Fibroblast of peridontal ligament (primary cell): ENCODE data around the gene SMOC1.

ENCODE experiments used
- DNase-seq: peaks from one replicate; pipeline ENCODE4 v3.0.0-alpha.2; 2010; ENCODE audit errors: extremely low read depth

Gene SMOC1

GRCh38 chr14:70033561-70033960 lies 154.3 kb downstream of the SMOC1 start:
- DNase-seq, result no peak

DNA sequence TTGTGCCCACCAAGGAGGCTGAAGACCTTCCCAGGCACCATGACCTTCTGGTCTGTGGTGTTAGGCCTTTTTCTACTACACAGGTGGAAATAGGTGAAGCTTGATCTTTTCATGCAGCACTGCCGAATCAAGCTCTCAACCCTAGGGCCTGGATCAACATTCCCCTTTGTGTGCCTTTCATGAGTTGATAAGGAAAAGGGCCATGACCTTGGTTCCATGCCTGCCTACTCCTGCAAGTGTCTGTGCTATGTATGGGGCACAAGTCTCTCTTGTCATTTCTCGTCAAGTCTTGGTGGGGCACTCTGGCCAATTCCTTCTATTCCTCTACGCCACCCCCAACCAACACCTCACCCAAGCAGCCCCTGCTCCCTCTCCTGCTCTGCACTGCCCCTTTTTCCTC lies 155.0 kb downstream of the SMOC1 start:
- DNase-seq, result no peak

DNA sequence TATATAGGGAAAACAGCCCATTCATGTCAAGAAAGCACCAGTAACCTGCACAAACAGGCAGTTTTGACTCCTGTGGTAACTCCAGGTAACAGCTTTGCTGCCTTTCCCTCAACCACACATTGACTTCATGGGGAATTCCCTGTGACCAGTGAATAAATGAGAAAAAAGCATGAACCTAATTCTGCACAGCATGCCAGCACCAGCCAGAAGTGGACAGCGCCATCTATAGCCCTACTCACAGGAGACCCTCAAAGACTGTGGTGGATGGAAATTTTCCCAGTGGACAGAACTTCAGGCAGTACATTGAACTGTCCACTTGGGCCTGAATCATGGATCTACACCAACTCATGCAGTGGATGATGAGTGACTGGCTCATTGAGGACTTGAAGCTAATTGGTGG lies 157.4 kb downstream of the SMOC1 start:
- DNase-seq, result no peak

DNA sequence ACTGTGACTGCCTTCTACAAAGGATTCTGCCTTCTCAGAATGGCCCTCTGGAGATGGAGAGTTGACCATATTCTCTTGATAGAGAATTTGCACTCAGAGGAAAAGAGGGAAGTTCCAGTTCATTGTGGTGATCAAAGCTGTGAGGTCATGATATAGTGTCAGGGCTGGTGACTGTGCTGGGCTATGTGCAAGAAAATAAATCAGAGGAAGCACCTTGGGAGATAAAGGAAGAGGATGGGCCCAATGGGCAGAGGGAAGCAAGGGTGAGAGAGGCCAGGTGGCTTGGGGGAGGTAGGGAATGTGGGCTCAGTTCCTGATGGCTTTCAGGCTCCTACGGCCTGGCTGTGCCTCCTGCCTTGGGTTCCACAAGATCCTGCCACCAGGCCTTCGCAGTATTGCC lies 163.8 kb downstream of the SMOC1 start:
- no peak for DNase-seq

DNA sequence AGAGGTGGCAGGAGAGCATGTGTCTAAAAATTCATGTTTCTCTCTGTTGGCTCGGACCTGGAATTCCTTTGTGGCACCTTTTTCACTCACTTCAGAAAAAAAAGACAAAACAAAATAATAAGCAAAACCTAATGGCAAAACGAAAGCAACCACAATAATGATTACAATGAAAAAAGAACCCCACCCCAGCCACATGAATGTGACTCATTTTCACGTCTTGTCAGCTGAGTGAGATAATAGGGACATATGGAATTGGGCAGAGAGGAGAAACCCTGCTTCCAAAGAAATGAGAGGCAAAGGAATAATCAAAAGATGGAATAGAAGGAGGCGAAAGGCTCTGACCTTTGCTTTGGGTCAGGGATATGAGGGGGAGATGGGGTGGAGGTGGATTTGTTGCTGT lies 166.1 kb downstream of the SMOC1 start:
- no peak for DNase-seq

DNA sequence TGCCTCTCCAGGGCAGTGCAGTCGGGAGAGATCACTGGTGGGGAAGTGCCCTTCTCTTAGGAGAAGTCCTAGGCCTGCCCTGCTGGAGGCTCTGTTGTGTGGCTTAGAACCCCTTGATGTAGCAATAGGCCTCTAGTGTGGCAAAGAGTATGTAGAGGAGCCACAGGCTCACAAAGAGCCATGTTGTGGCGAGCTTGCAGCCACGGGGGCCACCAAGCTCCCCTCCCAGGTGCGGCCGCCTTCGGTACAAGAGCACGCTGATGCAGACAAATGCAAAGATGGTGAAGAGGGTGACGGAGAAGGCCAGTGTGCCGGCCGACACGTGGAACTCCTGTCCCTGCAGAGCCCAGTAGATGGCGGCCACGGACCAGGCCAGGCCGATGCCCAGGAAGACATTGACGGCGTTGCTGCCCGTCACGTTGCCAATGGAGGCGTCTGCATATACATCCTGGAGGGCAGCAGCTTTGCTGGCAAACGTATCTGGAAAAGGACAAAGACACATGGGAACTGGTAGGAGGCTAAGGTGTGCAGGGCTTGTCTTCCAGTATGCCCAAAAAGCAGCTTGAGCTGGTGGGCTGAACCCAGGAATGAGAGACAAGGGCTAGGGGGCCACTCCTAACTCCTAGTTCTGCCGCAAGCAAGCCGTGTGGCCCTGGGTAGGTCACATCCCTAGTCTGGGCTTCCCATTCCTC lies 166.8 kb downstream of the SMOC1 start:
- DNase-seq, result peak; percentile 12

DNA sequence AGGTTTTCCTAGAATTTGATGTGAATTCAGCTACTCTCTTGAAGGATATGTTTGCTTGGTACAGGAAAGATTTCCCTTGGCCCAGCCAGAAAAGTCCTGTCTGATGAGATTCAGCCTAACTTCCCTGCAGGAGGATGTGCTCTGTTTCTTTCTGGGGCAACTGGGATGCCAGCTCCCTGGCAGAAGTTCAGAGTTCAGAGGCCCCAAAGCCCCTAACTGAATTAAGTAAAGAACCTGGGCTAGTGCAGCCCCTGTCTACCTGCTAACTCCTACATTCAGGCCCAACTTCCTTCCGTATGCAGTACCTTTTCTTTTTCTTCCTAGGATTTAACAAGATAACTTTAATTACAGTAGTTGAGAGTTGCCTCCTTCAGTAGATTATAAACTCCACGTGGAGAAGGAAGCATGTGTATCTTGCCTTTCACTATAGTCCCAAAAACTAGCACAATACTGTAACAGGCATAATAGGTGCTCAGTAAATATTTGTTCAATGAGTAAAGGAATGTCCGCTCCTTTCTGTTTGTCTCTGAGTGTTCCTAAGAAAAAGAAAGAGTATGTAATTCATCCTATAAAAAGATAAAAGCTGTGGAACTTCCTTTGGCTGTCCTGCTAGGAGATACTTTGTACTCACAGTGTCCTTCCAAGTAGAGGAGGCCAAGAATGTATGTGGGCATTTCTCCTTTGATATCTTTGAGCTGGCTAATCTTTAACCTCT lies 168.5 kb downstream of the SMOC1 start:
- no peak for DNase-seq

- no peak for DNase-seq
Observed at GRCh38 chr14:70048313-70048654, 169.1 kb downstream of the SMOC1 start.

DNA sequence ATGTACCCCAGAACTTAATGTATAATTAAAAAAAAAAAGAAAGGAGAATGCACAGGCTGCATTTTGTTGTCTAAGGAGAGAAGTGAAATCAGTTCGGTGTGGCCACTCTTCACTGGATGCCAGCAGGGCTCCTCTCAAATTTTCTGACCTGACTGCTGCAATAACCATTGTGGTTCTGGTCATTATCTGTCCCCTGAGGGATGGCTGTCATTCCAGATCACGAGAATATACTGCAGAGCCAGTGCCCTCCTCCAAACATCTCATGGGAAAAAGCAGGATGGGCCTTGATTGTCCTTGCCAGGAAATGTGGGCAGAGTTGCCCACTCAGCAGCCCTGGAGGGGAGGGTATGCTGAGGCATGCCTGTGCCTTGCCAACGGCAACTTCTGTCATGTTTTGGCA lies 170.4 kb downstream of the SMOC1 start:
- DNase-seq, result no peak

GRCh38 chr14:70050136-70050535 lies 170.9 kb downstream of the SMOC1 start:
- DNase-seq, result no peak

DNA sequence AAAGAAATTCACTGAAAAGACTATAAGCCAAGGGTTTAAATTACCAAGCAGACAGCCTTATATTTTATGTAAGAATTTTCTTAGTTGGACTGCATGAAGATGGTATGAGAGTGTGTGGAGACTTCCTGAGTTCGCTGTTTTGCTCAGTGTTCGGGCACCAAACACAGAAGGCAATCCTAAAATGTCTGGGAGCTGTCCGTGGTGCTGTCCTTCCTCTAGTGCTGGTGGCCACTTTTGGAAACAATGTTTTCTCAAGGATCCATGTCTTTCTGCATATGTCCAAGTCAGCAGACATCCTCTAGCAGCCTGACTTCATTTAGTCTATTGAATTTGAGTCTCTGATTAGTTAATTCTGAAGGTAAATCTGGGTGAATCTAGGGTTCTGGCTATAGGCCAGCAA lies 173.8 kb downstream of the SMOC1 start:
- DNase-seq, result peak; percentile 16

DNA sequence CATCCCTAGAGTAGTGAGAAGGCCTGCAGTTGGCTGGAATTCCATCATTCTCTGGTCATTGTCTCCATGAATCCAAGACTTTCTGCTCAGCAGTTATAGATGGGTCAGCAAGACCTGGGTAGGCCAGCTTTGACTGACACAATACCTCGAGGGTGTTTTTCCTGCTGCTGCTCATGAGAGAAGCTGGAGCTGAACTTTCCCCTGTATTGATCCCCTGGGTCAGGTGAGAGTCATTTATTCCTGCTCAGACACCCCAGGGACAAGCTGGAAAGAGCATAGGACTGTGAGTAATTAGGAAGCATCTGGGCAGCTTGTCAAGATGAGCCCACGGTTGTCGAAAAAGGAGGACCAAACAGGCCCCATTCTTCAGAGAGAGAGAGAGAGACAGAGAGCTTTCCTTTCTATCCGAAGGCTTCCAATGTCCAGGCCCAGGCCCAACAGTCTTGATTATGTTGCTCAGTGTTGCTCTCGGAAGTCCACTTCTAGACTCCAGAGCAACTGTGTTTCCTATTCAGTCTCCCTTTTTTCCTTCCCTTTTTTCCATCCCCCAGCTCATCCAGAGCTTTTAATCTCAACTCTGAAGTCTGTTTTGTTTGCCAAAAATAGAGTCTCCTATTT lies 178.4 kb downstream of the SMOC1 start:
- no peak for DNase-seq

DNA sequence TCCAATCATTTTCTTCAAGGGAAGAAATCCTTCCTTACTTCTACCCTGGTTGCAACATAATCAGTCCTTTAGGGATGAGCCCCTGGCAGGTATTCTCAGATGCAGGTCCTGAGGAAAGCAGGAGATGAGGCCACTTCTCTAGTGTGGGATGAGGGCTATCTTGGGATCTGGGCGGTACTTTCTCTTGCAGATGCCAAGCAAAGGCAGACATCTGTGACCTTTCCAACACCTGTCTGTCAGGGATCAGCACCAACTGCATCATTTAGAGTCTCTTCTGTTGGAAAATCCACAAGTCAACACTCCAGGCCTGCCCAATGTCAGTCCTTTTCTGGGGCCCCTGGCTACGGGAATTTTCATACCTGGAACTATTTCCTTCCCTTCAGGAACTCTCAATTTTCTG lies 180.3 kb downstream of the SMOC1 start:
- DNase-seq, result no peak

GRCh38 chr14:70061108-70061507 lies 181.9 kb downstream of the SMOC1 start:
- DNase-seq, result no peak

DNA sequence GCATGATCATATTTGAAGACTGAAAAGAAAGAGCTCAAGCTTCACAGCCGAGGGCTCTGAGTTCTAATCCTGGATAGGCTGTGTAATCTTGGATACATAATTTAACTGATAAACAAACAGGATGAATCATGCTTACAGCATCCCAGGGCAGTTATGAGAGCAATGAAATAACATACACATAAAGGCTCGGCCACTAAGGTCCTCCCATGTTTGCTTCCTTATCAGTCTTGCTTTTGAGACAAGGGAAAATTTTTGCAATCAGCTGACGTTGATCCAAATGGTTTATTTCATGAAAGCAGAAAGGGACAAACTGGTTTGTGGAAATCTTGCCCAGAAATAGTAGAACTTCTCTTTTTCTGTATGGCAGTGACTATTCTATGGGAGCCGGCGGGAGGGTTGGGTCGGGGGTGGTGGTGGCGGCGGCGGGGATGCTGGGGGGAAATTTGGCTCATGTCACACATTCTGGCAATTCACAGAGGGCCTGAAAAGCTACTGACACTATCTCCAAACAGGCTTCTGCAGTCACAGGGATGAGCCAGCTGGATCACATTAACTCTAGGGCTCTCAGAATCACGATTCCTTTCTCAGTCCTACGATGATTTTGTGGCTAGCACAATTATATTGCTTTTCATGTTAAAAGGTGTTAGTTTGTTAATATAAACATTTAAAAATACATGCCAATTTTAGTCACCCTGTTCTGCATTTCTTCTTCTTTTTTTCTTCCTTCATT lies 185.1 kb downstream of the SMOC1 start:
- no peak for DNase-seq

DNA sequence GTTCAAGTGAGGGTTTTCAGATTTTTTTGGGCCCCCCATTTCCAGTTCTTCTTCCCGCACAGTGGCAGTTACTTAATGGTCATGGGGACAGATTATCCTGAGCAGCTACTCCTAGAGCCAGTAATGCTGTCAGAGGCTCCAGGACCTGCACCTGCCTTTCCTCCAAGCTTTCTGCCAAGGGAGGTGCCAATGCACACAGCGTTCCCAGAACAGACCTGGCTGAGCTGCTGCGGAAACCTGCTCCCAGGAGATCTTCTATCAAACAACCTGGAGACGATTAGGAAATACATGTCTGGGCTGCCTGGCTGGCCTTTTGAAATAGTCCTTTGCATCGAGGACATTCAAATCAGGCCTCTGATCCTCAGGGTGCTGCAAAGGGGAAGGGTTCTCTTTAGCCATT lies 188.6 kb downstream of the SMOC1 start:
- no peak for DNase-seq

DNA sequence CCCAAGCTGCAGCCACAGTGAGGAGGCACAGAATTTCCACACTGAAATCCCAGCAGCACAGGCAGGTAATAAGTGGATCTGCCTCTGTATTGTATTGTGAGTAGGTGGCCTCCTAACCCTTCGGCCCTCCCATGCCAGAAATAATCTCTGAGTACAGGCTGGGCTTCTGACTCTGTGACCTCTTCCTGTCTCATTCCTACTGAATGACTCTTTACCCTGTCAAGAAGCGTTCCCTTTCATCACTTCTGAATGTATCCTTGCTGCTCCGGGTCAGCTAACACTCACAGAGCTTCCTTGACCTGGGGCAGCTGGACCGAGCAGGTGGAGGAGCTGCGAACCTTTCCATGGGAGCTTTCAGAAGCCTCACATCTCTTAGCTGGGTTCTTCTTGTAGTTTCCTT lies 190.0 kb downstream of the SMOC1 start:
- no peak for DNase-seq

GRCh38 chr14:70073924-70074566 lies 194.8 kb downstream of the SMOC1 start:
- DNase-seq, result peak; percentile 39

GRCh38 chr14:70077005-70077404 lies 197.8 kb downstream of the SMOC1 start:
- no peak for DNase-seq

DNA sequence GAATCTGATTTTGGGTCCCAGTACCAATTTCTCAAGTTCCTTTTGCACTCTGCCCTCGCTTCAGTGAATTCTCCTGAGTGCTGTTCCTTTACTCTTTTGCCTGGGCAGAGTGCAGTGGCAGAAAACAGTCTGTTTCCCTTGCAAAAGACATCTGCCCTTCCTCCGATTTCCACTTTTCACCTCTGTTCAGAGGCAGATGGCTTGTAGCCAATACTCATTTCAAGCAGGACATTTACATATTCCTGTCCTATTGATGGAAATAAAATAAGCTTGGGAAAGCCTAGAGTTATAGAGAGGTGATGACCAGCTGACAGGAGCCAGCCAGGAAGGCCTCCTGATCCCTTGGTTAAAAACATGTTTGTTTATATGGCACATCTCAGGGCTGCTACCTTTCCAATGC lies 198.5 kb downstream of the SMOC1 start:
- no peak for DNase-seq

GRCh38 chr14:70078329-70078728 lies 199.1 kb downstream of the SMOC1 start:
- no peak for DNase-seq

DNA sequence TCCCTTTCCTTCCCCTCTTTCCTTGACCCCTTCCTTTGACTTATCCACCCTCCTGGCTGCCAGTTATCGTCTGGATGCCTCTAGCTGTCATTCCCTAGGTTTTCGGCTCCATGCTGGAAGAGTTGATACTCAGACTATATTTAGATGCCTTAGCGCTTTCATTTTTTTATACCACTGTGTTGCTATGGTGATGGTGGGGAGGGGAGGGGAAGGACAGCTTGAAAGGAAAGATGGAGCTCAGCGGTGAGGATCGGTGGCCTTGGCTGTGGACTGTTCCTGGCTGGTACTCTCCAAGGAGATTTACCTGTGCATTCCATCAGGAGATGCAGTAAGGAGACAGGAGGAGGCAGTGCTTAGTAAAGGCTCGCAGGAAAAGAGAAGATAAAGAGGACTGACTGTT lies 200.9 kb downstream of the SMOC1 start:
- DNase-seq, result no peak
